Sigmoid colon (tissue), 4 donors: ENCODE data around the gene CISH.

Source experiments
- POLR2A ChIP-seq, 2 donors: fragments of 450-650 bp; IDR thresholded peaks; one replicate each; pipeline ENCODE4 v1.6.1; 2016; ENCODE audit warnings: antibody characterized with exemption in 2 of 2, mild to moderate bottlenecking in 2 of 2, moderate library complexity in 2 of 2
- POLR2AphosphoS5 ChIP-seq, 4 donors: sonication (generic); formaldehyde crosslinking; IDR thresholded peaks; one replicate each; pipeline ENCODE4 v1.6.1; 2017; ENCODE audit warnings: antibody characterized with exemption in 4 of 4
- TF ChIP-seq, protein P1 (sequence below), 4 experiments: fragments of 450-650 bp in 3 of 4; fragments of 200-600 bp in 1 of 4; IDR thresholded peaks; one replicate each; pipeline ENCODE4 v1.5.1; 2016 to 2019; ENCODE audit warnings: antibody characterized with exemption in 4 of 4, mild to moderate bottlenecking in 3 of 4, moderate library complexity in 2 of 4

DNA sequence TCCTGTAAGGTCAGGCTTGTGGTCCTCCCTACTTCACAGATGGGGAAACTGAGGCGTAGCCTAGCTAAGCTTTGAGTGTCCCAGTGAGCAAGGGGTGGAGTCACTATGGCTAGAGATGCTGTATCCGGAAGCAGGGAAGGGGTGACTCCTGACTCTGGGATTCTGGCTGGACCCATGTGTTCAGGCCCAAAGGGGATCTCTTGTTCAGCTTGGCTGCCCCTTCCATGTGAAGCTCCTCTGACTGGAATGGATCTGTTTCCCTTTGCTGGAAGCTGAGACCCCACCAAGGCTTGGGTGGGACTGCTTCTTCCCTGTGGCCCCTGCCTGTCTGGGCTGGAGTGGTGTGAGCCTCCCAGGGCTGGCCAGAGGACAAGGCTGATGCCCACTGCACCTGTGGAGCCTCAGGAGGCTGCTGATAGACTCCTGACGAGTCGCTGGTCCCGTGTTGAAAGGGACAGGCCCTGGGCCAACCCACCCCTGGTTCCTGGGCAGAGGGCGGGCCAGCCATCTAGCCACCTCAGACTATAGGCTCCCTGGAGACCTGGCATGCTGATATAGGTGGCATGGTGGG is 6.4 kb upstream of the CISH start:
- TF ChIP-seq, protein P1, sequence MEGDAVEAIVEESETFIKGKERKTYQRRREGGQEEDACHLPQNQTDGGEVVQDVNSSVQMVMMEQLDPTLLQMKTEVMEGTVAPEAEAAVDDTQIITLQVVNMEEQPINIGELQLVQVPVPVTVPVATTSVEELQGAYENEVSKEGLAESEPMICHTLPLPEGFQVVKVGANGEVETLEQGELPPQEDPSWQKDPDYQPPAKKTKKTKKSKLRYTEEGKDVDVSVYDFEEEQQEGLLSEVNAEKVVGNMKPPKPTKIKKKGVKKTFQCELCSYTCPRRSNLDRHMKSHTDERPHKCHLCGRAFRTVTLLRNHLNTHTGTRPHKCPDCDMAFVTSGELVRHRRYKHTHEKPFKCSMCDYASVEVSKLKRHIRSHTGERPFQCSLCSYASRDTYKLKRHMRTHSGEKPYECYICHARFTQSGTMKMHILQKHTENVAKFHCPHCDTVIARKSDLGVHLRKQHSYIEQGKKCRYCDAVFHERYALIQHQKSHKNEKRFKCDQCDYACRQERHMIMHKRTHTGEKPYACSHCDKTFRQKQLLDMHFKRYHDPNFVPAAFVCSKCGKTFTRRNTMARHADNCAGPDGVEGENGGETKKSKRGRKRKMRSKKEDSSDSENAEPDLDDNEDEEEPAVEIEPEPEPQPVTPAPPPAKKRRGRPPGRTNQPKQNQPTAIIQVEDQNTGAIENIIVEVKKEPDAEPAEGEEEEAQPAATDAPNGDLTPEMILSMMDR (IDR thresholded peaks at IDR 0.05), result no peak
- no peak for TF ChIP-seq POLR2AphosphoS5 (IDR thresholded peaks at IDR 0.05)
- TF ChIP-seq POLR2A (IDR thresholded peaks at IDR 0.05), result no peak
